Fibroblast of mammary gland (primary cell): Measurements from ENCODE around the gene PBX1.

Experiments
- DNase-seq: peaks from one replicate; pipeline ENCODE4 v3.0.0-alpha.2; 2010; ENCODE audit warnings: low read depth
- H3K4me3 ChIP-seq: 2 replicates; pipeline ENCODE4 v1.5.1; 2011; ENCODE audit warnings: low read depth, mild to moderate bottlenecking, low read length, moderate library complexity; ENCODE audit not compliant: control insufficient read depth
- CTCF ChIP-seq: conservative IDR thresholded peaks from 2 replicates; pipeline ENCODE4 v1.5.1; 2011; ENCODE audit warnings: low read depth, low read length, inconsistent platforms; ENCODE audit not compliant: control insufficient read depth, insufficient read depth

The PBX1 gene

GRCh38 chr1:164780111-164780812 lies 221.3 kb downstream of the PBX1 start:
- TF ChIP-seq CTCF, result no peak
- peak; percentile 77 for DNase-seq
- H3K4me3 ChIP-seq, result no peak overlapping the region

GRCh38 chr1:164780863-164781262 lies 221.9 kb downstream of the PBX1 start:
- DNase-seq, result peak; percentile 98
- no peak for TF ChIP-seq CTCF
- H3K4me3 ChIP-seq, result no peak overlapping the region

- no peak for TF ChIP-seq CTCF
- no peak overlapping the region for H3K4me3 ChIP-seq
- no peak for DNase-seq
Measured at GRCh38 chr1:164781972-164782371, 223.0 kb downstream of the PBX1 start.

- TF ChIP-seq CTCF, result no peak
- H3K4me3 ChIP-seq, result no peak overlapping the region
- no peak for DNase-seq
Measured at GRCh38 chr1:164783778-164784555, 225.0 kb downstream of the PBX1 start.

- TF ChIP-seq CTCF, result no peak
- H3K4me3 ChIP-seq, result no peak overlapping the region
- DNase-seq, result no peak
Measured at GRCh38 chr1:164784960-164785359, 226.0 kb downstream of the PBX1 start.

GRCh38 chr1:164785841-164786534 lies 227.0 kb downstream of the PBX1 start:
- TF ChIP-seq CTCF, result no peak
- no peak for DNase-seq
- no peak overlapping the region for H3K4me3 ChIP-seq
